Activated naive CD4-positive, alpha-beta T cell treated with Interleukin-2 at 50 U/mL for 16 hours (primary cell): ENCODE measurements around the gene CCDC38.
A peak's percentile ranks its signal among the peaks of the same experiment; 100 is the strongest.

Experiments used
- DNase-seq: peaks from one replicate; pipeline ENCODE4 v3.0.0-alpha.2; 2020

Gene CCDC38

DNA sequence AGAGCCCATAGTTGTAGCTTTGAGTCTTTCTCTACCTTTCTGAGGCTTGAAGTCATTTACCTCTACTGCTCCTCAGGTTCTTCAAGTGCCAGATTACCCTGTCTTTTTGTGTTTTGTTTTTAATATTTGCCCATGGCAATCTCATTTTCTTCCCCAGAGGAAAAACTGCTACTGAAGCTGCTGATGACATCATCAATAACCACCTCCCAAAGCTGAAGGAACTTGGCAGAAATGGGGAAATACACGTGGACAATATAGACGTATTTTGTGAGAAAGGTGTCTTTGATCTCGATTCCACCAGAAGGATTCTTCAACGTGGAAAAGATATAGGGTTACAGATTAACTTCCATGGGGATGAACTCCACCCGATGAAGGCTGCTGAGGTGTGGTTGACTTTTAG, 17.8 kb upstream of the CCDC38 start:
- DNase-seq = no peak

DNA sequence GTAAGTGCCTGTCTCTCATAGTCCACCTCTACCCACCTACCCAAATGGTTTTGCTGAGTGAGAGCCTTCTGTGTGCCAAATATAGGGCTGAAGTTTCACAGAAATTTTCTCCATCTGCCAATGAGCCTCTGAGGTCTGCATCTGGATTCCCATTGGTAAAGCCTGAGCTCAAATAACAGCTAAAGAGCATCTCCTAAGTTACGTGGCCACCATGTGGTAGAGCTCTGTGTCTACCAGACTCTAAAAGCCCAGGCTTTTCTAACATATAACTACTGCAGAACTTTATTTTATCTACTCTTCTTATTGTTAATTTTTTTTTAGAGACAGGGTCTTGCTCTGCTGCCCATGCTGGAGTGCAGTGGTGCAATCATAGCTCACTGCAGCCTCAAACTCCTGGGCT, 16.7 kb upstream of the CCDC38 start:
- DNase-seq = no peak

DNA sequence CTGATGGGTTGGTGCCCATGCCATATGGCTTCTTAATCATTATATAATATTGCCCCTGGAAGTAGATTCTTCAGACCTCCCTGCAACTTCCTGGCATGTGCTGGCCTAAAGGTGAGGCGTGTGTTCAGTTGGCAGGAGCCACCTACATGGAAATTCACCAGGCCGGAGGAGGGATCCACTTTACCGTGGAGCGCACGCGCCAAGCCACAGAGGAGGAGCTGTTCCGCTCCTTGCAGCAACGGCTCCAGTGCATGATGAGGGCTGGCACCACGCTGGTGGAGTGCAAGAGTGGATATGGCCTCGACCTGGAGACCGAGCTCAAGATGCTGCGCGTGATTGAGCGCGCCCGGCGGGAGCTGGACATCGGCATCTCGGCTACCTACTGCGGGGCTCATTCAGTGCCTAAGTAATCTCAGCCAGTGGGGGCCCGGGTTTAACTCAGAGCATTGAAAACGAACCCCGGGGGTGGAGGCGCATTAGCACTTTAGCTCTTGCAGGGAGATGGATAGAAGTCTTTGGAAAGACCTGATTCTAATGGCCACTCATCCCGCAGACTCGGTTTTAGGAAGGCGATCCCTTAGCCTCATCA, 14.2 kb upstream of the CCDC38 start:
- no peak for DNase-seq

DNA sequence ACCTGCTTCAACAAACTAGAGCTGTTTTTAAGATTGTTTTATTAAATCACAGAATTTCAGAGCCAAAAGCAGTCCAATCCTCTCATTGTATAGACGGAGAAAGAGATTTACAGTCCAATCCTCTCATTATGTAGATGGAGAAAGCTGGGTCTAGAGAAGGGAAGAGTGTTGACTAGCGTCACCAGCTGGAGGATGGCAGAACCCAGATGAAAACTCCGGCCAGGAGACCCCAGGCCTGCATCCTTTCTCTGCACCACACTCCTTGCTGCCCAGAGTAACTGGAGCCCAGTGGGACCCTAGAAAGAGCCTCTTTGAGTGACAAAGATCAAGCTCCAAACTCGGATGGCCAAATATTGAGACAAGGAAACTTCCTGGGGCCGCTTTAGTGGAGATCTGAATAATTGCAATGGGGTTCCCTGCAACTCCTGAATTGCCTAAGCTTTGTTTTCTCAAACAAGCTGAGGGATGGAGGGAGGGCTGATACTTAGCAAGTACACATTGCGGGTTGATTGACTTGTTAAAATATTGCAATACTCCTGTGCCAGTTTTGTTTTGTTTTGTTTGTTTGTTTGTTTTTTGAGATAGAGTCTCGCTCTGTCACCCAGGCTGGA, 13.2 kb upstream of the CCDC38 start:
- DNase-seq = no peak

DNA sequence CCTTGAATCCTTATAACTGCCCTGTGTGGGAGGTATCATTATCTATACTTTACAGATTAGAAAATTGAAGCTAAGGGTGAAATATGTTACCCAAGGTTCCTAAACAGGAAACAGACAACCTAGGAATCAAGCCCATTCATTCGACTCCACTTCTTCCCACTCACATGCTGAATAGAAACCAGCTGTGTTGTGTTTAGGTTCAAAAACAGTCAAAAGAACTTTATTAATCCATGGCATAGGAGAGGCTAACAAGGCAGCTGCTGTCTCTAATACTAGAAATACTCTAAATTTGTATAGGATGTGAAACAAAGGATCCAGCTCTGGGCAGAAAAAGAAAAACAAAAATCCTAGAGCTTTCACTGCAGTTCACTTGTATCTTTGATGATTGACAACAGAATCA, 10.6 kb upstream of the CCDC38 start:
- no peak for DNase-seq

DNA sequence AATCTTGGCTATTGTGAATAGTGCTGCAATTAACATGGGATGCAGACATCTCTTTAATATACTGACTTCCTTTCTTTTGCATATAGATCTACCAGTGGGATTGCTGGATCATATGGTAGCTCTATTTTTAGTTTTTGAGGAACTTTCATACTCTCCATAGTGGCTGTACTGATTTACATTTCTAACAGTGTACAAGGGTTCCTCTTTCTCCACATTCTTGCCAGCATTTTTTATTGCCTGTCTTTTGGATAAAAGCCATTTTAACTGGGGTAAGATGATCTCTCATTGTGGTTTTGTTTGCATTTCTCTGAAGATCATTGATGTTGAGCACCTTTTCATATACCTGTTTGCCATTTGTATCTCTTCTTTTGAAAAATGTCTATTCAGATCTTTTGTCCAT, 9.1 kb upstream of the CCDC38 start:
- DNase-seq = no peak

DNA sequence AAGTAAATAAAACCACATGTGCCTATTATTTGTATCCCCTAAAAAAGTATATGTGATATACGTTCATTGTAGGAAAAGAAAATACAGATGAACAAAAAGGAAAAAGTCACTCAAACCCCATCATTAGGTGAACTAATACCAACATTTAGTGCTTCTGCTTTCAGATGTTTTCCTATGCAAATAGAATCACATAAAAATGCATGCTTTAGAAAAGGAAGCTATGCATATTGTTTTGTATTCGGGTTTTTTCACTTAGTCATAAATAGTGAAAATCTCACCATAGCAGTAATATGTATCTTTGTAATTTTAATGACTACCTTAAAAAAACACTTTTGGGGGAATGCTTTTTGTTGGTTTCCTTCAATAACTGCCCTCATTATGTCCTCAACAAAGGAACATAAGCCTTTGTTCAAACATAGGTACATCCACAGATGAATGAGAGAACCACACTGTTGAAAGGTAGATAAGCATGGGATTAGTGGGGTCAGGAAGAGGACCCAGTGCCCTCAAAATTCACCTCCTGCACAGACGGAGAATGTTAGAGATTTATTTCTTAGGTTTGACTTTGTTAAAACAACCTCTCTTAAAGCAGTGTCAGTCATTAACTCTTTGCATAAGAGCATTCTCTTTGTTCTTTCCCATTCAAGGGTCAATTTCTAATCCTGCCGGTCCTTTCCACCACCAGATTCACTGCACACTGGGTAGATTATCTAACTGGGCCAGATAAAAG, 7.2 kb upstream of the CCDC38 start:
- DNase-seq = no peak

DNA sequence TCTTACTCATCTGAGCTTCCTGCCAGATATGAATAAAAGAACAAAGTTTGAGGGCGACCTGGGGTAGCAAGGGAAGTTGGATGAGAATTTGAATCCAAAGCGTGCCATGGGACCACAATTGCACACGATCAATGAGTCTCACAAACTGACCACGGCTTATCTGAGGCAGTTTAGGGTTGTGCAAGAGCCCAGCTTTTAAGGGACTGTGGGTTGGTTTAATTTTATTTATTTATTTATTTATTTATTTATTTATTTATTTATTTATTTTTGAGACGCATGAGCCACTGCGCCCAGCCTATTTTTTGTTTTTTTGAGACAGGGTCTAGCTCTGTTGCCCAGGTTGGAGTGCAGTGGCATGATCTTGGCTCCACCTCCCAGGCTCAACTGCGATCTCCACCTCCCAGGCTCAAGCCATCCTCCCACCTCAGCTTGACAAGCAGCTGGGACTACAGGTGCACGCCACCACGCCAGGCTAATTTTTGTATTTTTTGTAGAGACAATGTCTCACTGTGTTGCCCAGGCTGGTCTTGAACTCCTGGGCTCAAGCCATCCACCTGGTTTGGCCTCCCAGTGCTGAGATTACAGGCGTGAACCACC, 1.8 kb upstream of the CCDC38 start:
- no peak for DNase-seq

DNA sequence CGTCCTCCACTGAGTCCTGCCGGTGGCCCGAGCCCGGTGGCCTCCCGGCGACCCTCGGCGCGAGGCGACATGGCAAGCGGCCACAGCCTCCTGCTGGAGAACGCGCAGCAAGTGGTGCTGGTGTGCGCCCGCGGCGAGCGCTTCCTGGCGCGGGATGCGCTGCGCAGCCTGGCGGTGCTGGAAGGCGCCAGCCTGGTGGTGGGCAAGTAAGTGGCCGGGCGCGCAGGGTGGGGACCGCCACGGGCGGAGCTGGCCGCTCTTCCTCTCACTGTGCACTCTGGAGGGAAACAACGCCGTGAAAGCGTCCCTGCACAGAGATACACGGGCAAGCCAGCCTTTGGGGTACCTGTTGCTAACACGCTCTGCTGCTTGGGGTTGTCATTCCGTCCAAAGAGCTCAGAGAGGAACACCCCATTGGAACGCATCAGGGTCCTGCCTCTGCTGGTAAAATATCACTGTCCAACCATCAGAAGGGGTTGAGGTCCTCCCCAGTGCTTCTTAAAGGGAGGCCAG, 972 bp upstream of the CCDC38 start, which contains the start of gene AMDHD1:
TSS of gene AMDHD1 (plus strand) at position 2 of the 513 bp plus-strand sequence. CDS start at position 70, 68 bp downstream.
- peak; percentile 60 for DNase-seq

DNA sequence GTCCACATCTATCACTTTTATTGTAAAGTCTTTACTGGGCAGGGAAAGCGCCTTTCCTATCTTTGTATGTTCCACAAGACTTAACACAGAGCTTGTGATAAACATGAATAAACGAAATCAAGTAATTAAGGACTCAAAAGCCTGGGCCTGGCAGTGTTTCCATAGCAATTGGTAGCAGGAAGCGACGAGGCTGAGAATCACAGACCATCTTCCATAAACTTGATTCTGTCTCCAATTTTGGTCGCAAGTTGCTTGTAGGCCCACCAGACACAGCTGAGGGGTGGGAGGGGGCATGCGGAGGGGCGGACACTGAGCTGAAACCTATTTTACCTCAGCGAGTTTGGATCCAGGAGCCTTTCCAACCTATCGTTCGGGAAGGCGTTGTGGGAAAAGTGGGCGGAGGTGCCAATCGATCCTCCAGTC, 302 bp downstream of the CCDC38 start:
- DNase-seq = no peak

DNA sequence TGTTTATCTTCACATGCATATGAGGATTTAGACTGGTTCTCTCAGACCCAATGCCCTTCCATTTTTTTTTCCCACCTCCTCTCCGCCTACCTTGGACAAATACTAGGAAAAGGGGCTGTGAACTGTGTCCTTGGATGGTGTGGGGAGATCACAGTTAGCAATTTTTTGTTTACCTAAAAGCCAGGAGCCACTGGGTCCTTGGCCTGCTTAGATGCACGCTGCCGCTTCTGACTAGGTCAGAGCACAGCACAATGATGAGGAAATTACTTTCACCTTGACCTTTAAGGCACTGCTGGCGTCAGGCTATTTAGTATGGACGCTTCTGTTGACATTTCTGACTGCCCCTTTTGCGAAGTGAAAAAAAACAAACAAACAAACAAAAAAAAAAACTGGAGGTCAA, 1.9 kb downstream of the CCDC38 start:
- DNase-seq = no peak

DNA sequence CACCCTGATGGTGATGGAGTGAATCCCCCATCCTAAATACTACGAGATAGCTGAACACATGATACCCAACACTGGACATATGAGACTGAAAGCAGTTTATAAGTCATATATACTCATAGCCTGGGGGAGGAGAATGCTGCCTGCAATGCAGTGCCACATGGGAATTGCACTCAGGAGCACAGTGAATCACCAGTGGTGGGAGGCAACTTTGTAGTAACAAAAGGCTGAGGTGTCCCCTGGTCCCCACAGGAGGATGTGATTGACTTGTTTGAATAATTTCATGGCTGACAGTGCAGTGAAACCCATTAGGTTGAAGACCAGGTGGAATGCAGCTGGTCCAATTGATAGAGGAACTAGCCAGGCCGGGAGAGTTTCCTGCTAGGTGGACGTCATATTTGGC, 20.2 kb downstream of the CCDC38 start:
- DNase-seq = no peak

DNA sequence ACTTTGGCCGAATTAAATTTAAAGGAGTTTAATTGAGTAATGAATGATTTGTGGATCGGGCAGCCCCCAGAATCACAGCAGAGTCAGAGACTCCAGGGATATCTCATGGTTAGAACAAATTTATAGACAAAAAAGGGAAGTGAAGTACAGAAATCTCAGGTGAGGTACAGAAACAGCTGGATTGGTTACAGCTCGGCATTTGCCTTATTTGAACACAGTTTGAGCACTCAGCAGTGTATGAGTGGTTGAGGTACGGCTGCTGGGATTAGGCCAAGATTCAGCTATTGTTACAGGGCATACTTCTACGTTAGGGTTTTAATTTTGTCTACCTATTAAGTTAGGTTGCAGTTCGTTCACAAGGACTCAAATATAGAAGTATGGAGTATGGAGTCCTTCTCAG, 23.3 kb downstream of the CCDC38 start:
- no peak for DNase-seq

DNA sequence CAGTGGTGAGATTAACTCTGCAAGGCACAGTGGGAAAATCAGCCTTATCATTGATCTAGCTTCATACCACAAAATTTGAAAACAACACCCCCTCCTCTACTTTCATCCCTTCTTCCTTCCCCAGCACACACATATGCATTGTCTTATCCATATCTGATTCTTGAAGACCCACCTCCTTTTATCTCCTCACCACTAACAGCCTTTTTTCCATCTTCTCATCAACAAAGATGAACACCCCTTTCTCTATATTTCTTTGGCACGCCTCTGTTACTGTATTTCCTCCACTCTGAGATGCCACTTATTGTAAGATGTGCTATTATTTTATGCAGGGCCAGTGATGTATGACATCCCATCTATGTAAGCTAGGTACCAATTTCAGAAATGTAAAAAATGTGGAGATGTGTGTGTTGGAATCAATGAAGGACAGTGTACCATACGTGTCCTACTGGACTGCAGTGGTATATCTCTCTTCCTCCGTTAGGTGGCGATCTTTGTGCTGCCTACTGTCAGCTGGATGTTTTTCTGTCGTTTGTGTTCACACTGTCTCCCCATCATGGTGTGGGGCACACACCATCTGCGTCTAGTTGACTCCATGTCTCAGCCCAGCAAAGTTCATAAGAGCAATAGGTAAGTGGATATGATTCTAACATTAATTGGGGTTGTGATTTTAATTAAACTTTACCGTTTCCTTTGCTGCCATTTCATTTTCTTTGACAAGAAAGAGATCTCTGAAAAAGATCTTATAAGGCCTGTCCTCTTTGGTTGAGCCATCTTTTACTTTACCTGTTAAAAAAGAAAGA, 24.0 kb downstream of the CCDC38 start:
- DNase-seq = peak; percentile 38

DNA sequence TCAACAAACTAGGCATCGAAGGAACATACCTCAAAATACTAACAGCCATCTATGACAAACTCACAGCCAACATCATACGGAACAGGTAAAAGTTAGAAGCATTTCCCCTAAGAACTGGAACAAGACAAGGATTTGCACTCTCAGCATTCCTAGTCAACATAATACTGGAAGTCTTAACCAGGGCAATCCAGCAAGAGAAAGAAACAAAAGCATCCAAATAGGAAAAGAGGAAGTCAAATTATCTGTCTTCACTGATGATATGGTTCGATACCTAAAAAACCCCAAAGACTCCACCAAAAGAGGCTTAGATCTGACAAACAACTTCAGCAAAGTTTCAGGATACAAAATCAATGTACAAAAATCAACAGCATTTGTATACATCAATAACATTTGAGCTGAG, 32.5 kb downstream of the CCDC38 start:
- DNase-seq = no peak

DNA sequence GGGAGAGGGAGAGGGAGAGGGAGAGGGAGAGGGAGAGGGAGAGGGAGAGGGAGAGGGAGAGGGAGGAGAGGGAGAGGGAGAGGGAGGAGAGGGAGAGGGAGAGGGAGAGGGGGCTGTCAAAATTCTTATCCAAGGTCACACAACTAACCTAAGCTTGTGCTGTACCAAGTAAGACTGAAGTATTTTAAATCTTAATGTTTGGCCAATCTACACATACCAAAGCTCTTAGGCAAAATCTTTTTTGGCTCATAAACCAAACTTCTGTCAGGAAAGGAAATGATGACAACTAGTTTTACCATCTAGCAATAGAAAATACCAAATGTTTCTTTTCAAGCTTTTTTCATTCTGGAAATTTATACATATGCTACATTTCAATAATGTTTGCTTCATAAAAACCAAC, 33.8 kb downstream of the CCDC38 start:
- no peak for DNase-seq

DNA sequence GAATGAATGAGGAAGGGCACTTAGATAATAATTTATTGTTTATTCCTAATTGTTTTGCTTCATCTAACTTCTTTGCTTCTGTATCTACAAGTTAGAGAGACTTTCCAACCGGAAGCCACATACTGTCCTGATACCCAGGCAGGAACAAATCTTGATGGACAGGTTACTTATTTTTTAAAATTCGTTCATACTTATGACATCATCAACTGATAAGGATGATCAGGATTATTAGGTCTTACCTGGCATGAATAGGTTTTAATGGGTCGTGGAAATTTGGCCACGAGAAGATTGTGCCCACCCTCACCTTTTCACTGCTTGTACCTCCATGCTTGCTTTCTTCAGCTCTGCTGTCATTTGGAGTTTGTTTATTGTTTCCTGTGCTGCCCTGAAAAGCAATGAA, 44.3 kb downstream of the CCDC38 start:
- no peak for DNase-seq

DNA sequence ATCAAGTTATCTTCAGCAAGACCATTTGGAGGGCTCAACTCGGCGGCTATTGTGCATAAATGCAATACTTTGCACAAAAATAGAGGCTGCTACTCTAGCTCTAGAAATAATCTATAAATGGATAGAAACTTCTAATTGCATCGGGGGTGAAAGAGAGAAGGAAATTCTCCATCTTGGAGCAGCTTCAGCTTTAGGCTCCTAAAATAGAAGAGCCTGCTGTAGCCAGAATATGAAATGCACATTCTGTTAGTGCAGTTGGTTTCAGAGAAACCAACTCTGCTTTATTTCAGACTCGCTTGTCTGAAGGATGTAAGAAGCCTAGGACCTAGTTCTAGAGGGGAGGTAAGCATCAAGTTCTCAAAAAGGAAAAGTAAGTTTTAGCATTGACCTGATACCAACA, 45.6 kb downstream of the CCDC38 start:
- DNase-seq = no peak

DNA sequence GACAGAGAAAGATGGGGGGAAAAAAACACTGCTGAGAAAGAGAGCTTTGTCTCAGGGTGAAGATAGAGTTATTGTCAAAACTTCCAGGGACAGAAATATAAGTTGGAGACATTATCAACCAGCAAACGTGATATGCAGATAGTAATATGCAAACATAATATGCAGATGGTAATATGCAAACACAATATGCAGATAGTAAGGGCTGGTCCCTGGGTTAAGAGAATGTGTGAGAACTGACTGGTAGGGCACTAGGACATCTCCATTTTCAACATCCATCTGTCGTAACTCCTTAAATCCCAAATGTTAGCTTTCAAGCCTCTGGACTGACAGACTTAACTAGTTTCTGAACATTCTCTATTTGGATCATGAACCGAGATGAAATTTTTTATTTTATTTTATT, 51.5 kb downstream of the CCDC38 start:
- DNase-seq = no peak

DNA sequence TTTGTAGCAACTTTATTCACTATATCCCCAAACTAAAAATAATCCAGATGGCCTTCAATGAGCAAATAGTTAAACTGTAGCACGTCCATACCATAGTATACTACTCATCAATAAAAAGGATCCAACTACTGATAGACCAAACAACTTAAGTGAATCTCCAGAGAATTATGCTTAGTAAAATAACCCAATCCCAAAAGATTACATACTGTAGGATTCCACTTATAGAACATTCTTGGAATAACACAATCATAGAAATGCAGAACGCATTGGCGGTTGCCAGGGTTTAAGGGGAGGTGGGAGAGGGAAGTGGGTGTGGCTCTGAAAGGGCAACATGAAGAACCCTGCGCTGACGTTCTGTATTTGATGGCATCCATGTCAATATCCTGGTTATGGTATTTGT, 55.1 kb downstream of the CCDC38 start:
- no peak for DNase-seq

DNA sequence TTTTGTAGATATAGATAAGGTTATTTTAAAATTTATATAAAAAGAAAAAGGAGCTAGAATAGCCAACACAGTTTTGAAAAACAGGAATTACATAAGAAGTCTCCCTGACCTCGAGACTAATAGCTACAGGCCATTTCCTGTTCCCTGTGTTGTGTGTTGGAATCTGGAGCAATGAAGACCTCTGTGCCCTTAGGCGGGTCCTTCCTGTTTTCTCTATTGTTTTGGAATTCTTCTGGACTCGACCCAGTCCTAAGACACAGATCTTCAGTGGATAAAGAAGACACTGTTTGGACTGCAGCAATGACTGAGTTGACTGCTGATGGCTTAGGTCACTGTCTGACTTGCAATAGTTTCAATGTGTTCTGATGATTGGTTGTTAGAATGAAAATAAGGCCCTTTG, 57.4 kb downstream of the CCDC38 start:
- DNase-seq = no peak

DNA sequence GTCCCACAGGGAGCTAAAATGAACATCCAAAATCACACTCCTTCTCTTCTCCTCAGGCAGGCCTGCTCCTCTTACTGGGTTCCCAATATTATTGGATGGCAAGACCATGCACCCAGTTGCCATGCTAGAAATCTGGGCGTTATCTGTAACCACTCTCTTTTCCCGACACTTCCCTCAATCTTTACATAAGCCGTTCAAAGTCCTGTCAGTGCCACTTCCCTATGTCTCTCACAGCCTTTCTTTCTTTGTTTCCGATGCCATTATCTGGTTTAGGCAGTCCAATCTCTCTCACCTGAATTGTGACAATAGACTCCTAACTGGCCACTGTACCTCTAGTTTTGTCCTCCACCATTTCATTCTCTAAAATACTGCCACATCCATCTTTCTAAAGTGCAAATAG, 59.5 kb downstream of the CCDC38 start:
- no peak for DNase-seq

DNA sequence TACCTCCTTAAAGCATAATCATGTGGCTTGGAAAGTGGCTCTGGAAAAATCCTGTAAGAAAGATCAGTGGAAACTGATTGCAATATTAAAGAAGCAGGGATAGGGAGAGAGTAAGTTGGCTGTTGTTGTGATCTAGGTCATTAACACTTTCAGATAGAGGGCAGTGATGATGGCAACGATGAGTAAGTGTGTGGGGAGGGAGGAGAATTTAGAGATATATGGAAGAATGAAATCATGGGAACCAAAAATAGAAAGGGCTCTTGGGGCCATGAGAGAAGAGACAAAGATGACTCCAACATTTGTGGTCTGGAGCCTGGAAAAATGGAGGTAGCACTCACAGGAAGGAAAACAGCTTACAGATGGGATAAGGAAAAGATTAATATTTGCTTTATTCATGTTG, 60.3 kb downstream of the CCDC38 start:
- DNase-seq = no peak
